Activated CD8-positive, alpha-beta T cell treated with anti-CD3 and anti-CD28 coated beads for 36 hours (primary cell): ENCODE results near the gene LEMD2. TPM values are rescaled to one million over a fixed set of nuclear protein-coding genes. Genes with fewer than 3 reads are reported as not detected.

Experiments
- ATAC-seq: fragments of 200-7000 bp; cut with Tn5 transposase; one replicate; pipeline ENCODE4 v1.10.0; 2021; ENCODE audit warnings: mild to moderate bottlenecking, moderate library complexity
- CTCF ChIA-PET: fragments of 350-600 bp; sonication (Branson Sonifier 250); formaldehyde crosslinking; loops from one replicate; lab custom pipeline; 2021; ENCODE audit warnings: antibody characterized with exemption; lab: Charles Lee
- POLR2A ChIA-PET: fragments of 350-600 bp; sonication (Branson Sonifier 250); formaldehyde crosslinking; loops from one replicate; lab custom pipeline; 2021; ENCODE audit warnings: antibody characterized with exemption; lab: Charles Lee
- DNase-seq: peaks from one replicate; pipeline ENCODE4 v3.0.0-alpha.2; 2020
- H3K27ac Mint-ChIP-seq: one replicate; pipeline ENCODE4 v1.8.0; 2021; ENCODE audit warnings: mild to moderate bottlenecking, mixed read lengths
- H3K27me3 Mint-ChIP-seq: one replicate; pipeline ENCODE4 v1.8.0; 2021; ENCODE audit warnings: mixed read lengths
- H3K36me3 Mint-ChIP-seq: one replicate; pipeline ENCODE4 v1.8.0; 2021; ENCODE audit warnings: low read depth, mixed read lengths
- H3K4me1 Mint-ChIP-seq: one replicate; pipeline ENCODE4 v1.8.0; 2021; ENCODE audit warnings: low read depth, mixed read lengths
- H3K4me3 Mint-ChIP-seq: one replicate; pipeline ENCODE4 v1.8.0; 2021; ENCODE audit warnings: mild to moderate bottlenecking, moderate library complexity, mixed read lengths
- H3K9me3 Mint-ChIP-seq: one replicate; pipeline ENCODE4 v1.8.0; 2021; ENCODE audit warnings: mixed read lengths
- CTCF ChIP-seq: fragments of 200-600 bp; IDR thresholded peaks from one replicate; pipeline ENCODE4 v1.8.0; 2022; ENCODE audit warnings: antibody characterized with exemption, mild to moderate bottlenecking
- intact Hi-C: fragments of 100-400 bp; cut with micrococcal nuclease; formaldehyde crosslinking; loops from one replicate; pipeline ENCODE4 v1.10.0; 2022
- total RNA-seq, 2 experiments: library from RNA; stranded (reverse); gene quantifications; one replicate each; pipeline ENCODE4 v1.2.3, GENCODE V29; 2021

LEMD2 gene
- total RNA-seq, 2 experiments from 2014 or later: 40.1 to 41.5 TPM

GRCh38 chr6:33728438-33728837, 60.5 kb downstream of the LEMD2 start:
- Mint-ChIP-seq H3K4me1 (peaks cover 13% of the 10 kb centered on the region), H3K9me3 (no peaks in the 10 kb centered on the region), H3K4me3 (no peak overlapping the region), H3K27me3 (no peaks in the 10 kb centered on the region), H3K27ac (no peak overlapping the region), H3K36me3 (no peaks in the 10 kb centered on the region)
- DNase-seq (no peak), ATAC-seq (no peak)
- intact Hi-C loops: no loop called here
- ChIA-PET CTCF (interaction anchor here (1.1 to 2.7 kb wide), 3 partner anchors 15 to 28 kb away, joined by 3 to 12 read pairs (median 3); no protein-coding TSS in a partner anchor), POLR2A (no interaction called here)
- TF ChIP-seq CTCF: no peak

- ChIA-PET POLR2A (no interaction called here), CTCF (interaction anchor here (1.1 to 2.7 kb wide), 3 partner anchors 15 to 27 kb away, joined by 3 to 12 read pairs (median 3); no protein-coding TSS in a partner anchor)
- Mint-ChIP-seq H3K36me3 (no peaks in the 10 kb centered on the region), H3K4me3 (no peak overlapping the region), H3K4me1 (peaks cover 13% of the 10 kb centered on the region), H3K27me3 (no peaks in the 10 kb centered on the region), H3K27ac (no peak overlapping the region), H3K9me3 (no peaks in the 10 kb centered on the region)
- no peak for ATAC-seq
- intact Hi-C loops: no loop called here
- DNase-seq: no peak
- TF ChIP-seq CTCF: no peak
Observed at GRCh38 chr6:33727932-33728331, 61.0 kb downstream of the LEMD2 start.

GRCh38 chr6:33727126-33727525, 61.8 kb downstream of the LEMD2 start:
- intact Hi-C loops: no loop called here
- no peak for ATAC-seq
- no peaks in the 10 kb centered on the region for H3K9me3 Mint-ChIP-seq
- H3K4me3 Mint-ChIP-seq: no peak overlapping the region
- CTCF ChIA-PET: interaction anchor here (1.7 kb wide), 1 partner anchor 17 kb away, joined by 7 read pairs; no protein-coding TSS in a partner anchor
- H3K27ac Mint-ChIP-seq: no peak overlapping the region
- no peaks in the 10 kb centered on the region for H3K36me3 Mint-ChIP-seq
- no peaks in the 10 kb centered on the region for H3K27me3 Mint-ChIP-seq
- DNase-seq: no peak
- POLR2A ChIA-PET: no interaction called here
- TF ChIP-seq CTCF: no peak
- H3K4me1 Mint-ChIP-seq: peaks cover 13% of the 10 kb centered on the region

GRCh38 chr6:33726696-33727095, 62.2 kb downstream of the LEMD2 start:
- Mint-ChIP-seq H3K9me3 (no peaks in the 10 kb centered on the region), H3K4me1 (peaks cover 13% of the 10 kb centered on the region), H3K27me3 (no peaks in the 10 kb centered on the region), H3K4me3 (no peak overlapping the region), H3K27ac (no peak overlapping the region), H3K36me3 (no peaks in the 10 kb centered on the region)
- no peak for DNase-seq
- intact Hi-C loops: no loop called here
- CTCF ChIA-PET: interaction anchor here (1.2 to 1.7 kb wide), 2 partner anchors 17 to 35 kb away, joined by 3 to 7 read pairs; no protein-coding TSS in a partner anchor
- no peak for ATAC-seq
- POLR2A ChIA-PET: no interaction called here
- no peak for TF ChIP-seq CTCF

- Mint-ChIP-seq H3K36me3 (no peaks in the 10 kb centered on the region), H3K4me1 (peaks cover 13% of the 10 kb centered on the region), H3K9me3 (no peaks in the 10 kb centered on the region), H3K27me3 (no peaks in the 10 kb centered on the region), H3K4me3 (no peak overlapping the region), H3K27ac (no peak overlapping the region)
- TF ChIP-seq CTCF: no peak
- DNase-seq: no peak
- intact Hi-C loops: no loop called here
- no peak for ATAC-seq
- ChIA-PET CTCF (interaction anchor here (1.1 to 1.7 kb wide), 3 partner anchors 15 to 36 kb away, joined by 3 to 7 read pairs (median 5); partner anchors contain the start of gene UQCC2), POLR2A (no interaction called here)
Observed at GRCh38 chr6:33725891-33726673, 62.8 kb downstream of the LEMD2 start.
